GM21360 (cell line): ENCODE results near the gene PATJ.
"Not testable (repeated sequence)": the region's sequence is repeated elsewhere in the genome, so short reads cannot be mapped to it uniquely, and the experiment has no call there.

Experiments
- ATAC-seq: cut with Tn5 transposase; IDR thresholded peaks from one replicate; pipeline ENCODE4 v1.9.1; 2021; ENCODE audit warnings: mild to moderate bottlenecking, moderate library complexity; ENCODE audit not compliant: unreplicated experiment

The PATJ gene

GRCh38 chr1:61935516-61935915, 193.2 kb downstream of the PATJ start:
- ATAC-seq = no peak

DNA sequence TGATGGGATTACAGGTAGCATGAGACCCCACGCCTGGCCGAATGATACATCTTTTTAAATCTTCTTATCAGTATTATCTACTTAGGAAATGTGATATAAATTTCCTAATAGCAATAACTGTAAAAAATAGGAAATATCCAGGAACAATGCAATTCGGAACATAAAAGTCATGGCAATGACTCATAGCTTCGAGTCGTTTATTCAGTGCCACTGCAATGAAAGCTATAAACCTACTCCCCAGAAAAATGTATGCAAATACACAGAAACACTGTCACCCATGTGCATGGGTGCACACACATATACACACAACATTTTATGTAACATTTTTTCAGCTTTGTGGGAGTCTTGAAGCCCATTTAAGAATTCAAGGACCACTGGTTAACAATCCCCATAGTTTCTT, 194.6 kb downstream of the PATJ start:
- ATAC-seq = no peak

GRCh38 chr1:61941794-61942193, 199.5 kb downstream of the PATJ start:
- ATAC-seq = no peak

DNA sequence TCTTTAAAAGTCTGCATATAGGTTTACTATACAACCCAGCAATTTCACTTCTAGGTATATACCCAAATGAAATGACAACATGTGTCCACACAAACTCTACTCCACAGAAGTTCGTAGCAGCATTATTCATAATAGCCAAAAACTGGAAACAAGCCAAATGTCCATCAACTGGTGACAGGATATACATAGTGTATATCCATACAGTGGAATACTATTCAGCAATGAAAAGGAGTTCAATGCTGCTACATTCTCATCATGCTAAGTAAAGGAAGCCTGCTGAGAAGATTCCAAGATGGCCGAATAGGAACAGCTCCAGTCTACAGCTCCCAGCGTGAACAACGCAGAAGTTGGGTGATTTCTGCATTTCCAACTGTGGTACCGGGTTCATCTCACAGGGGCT, 200.6 kb downstream of the PATJ start:
- ATAC-seq = no peak

- not testable (repeated sequence) for ATAC-seq
Observed at GRCh38 chr1:61948685-61949084, 206.4 kb downstream of the PATJ start.

GRCh38 chr1:61950418-61950817, 208.1 kb downstream of the PATJ start:
- ATAC-seq = no peak

DNA sequence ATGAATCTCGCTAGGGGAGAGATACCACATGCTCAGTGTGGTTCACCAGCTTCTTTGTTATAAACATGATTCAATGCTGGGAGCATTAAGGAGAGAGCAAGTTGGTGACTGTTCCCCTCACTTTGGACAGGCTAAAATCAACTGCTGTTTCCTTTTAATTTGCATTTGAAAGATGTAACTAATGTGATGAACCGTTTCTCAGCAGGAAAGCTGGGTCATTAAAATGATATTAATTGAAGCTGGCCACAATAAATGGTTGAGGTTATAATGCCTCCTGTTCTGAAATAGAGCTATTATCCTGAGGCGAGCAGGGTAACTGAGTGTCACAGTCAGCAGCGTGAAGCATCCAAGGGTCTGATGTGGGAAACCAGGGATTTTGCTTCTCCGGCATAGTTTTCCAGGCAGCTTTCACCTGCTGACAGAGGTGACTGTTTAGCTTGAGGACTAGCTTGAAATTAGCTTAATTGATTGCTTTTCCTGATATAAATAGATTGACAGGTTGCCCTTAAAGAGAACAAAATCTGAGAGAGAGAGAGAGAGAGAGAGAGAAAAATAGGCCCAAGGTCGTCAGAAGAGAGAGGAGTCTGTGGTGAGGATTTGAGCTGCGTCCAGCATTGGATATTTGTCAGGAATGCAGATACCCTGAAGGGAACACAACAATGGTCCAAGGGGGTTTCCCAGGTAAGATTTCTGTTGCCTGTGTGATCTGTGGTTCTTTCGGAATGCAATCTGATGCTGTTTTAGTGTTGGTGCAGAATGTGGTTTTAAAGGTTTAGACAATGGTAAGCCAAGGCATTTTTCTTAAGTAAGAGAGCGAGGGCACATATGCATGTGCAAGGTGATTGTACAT, 209.7 kb downstream of the PATJ start:
- ATAC-seq = no peak

DNA sequence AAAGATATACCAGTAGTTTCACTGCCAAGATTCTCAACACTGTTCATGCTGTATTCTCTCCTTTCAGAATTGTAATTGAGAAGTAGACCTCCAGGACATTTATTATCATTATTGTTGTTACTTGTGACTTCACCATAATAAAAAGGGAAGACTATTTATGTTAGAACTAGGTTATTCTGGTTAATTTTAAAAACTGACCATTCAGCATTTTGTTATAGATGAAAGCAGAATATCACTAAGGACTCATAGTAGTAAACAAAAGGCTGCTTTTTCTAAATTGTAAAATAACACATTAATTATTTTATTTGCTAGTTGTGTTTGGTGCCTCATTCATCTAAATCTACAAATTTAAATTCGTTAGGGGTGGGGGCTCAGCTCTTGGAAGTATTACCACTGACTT, 210.4 kb downstream of the PATJ start:
- no peak for ATAC-seq

- ATAC-seq = no peak
Observed at GRCh38 chr1:61953076-61953789, 211.0 kb downstream of the PATJ start.

DNA sequence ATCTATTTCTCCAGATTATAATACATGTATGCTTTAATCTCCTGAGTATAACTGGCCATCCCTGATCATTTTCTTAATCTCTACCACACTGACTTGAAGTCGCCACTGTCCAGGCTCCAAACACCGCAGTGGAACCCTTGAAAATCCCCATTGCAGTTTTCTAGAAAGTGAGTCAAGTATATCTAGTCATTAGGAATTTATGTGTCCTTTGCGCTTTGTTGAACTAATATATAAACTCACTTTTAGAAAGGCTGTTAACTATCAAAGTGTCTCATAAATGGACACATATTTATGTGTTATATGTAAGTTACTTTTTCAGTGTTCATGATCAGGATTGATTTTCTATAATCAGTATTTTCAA, 211.5 kb downstream of the PATJ start:
- ATAC-seq = no peak

DNA sequence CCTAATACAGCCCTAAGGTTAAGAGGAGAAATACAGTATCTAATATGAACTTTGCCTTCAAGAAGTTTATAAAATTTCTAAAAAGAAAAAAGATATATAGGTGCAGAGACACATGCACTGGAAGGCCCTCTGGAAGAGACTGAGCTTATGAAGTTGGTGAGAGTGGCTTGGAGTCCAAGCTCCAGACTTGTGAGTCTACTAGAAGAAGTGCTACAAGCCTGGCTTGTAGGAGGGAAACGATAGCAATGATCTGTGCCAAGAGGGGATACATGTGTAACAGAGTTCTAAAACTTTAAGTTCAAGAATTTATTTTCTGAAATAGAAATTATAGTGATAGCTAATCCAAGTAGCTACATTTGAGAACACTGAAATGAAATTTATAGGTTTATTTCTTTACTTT, 213.0 kb downstream of the PATJ start:
- ATAC-seq = no peak

- ATAC-seq = no peak
Observed at GRCh38 chr1:61956016-61956645, 213.9 kb downstream of the PATJ start.

DNA sequence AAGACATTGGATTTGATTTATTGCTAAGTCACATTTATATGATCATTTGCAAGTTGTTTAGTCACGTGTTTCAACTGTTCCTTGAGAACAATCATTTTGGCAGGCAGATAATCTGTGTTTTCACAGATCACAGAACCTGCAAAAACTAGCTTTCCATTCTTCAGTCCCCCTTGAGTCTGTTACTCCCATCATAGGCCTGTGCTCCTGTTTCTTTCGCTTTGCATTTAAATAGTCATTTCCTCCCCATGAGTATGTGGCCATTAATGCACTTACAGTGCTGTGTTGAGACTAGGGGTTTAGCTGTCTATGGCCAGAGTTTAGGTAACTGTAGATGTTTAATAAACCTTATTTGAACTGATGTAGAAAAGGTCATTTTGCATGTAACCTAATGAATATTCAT, 214.5 kb downstream of the PATJ start:
- no peak for ATAC-seq

DNA sequence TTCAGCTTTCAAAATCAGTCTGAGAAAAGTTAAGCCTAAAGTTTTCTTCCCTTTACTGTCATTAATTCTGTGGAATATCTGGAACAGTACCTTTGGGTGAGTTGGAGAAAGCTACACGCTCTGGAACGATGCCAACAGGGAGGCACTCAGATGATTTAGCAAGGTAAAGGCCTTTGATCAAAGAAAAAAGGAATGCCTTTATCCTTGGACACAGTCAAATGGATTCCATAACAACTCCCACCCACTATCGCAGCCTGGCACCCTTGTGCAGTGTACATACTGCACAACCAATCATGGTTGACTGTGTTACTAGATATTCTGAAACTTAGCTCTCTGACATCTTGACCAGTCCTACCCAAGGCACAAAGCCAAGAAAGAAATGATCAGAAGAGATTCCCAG, 218.7 kb downstream of the PATJ start:
- no peak for ATAC-seq

GRCh38 chr1:61962631-61963030, 220.4 kb downstream of the PATJ start:
- no peak for ATAC-seq

- not testable (repeated sequence) for ATAC-seq
Observed at GRCh38 chr1:61966450-61967225, 224.4 kb downstream of the PATJ start.

GRCh38 chr1:61967750-61968149, 225.5 kb downstream of the PATJ start:
- ATAC-seq = no peak

DNA sequence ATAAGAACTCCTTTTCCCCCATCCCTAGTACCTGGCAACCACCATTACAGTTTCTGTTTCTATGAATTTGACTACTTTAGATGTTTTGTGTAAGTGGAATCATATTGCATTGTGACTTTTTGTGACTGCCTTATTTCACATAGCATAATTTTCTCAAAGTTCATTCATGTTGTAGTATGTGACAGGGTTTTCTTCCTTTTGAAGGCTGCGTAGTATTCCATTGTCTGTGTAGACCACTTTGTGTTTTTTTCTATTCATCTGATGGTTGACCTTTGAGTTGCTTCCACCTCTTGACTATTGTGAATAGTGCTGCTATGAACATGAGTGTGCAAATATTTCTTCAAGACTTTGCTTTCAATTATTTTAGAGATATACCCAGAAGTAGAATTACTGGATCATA, 226.6 kb downstream of the PATJ start:
- ATAC-seq = no peak

- no peak for ATAC-seq
Observed at GRCh38 chr1:61973100-61973837, 231.0 kb downstream of the PATJ start.

DNA sequence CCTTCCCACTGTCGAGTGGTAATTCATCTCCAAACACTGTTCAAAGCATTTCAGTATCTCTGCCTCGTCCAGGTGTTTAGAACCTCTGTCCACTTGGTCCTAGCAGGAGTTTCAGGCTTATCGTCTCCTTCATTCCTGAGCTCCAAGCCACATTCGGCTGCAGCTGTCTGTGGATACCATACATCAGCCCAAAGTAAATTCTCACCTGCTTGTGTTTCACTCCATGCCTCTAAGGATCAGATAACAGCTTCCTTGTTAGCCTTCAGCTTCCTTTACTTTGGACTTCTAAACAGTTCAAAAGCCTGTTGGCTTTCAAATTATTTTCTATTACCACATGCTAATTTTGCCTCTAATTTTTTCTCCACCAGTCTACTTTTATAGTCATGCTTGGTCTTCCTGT, 233.4 kb downstream of the PATJ start:
- no peak for ATAC-seq

DNA sequence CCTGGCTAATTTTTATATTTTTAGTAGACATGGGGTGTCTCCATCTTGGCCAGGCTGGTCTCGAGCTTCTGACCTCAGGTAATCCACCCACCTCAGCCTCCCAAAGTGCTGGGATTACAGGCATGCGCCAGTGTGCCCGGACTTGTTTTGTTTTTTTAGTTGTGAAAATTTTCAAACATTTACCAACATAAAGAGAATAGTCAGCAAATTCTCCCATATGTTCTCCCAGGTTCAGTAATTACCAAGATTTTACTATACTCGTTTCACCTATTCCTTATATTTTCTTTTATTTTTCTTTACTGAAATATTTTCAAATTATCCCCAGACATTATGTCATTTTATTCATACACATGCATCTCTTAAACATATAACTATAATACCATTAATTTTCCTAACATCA, 234.3 kb downstream of the PATJ start:
- no peak for ATAC-seq
